HG03457 (cell line): ENCODE results near the gene CCL25.
A peak's percentile ranks its signal among the peaks of the same experiment; 100 is the strongest.

ENCODE experiments used
- ATAC-seq: cut with Tn5 transposase; IDR thresholded peaks from one replicate; pipeline ENCODE4 v1.9.1; 2021; ENCODE audit warnings: moderate number of reproducible peaks; ENCODE audit not compliant: unreplicated experiment

Gene CCL25

DNA sequence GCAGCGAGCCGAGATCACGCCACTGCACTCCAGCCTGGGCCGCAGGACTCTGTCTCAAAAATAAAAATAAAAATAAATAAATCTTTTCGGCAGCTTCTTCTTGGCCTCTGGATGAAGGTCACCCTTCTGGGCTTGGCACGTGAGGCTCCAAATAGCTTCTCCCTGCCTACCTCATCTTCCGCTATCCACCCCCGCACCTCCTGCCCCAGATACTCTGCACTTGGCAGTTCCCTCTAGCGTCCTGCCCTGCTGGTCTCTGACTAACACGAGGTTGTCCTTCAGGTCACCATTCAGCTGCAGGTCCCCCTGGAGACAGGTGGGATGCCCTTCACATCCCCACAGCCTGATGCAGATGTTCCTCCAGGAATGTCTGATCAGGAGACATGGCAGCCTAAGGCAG is 8.5 kb upstream of the CCL25 start:
- no peak for ATAC-seq

DNA sequence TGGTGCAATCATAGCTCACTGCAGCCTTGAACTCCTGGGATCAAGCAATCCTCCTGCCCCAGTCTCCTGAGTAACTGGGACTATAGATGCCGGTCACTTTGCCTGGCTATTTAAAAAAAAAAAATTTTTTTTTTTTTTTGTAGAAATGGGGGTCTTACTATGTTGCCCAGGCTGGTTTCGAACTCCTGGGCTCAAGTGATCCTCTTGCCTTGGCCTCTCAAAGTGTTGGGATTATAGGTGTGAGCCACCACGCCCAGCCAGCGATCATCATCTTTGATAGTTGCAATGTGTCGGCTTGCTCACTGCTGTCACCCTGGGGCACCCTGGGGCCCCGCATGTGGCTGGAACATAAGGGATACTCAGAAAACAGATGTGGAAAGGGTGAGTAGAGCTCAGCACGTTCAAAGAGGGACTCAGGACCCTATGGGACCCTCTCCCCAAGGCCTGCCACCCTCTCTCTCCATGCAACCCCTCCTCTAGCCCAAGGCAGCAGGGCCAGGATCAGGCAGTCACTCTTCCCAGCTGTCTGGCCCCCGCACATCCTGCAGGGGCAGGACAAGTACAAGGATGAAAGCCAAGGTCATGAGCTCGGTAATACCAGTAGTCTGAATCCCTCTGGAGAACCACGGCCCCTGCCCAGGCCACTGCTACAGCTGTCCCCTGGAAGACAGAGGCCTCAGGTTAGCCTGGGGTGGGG is 6.5 kb upstream of the CCL25 start:
- ATAC-seq: no peak

GRCh38 chr19:8046569-8047165 is 5.9 kb upstream of the CCL25 start:
- no peak for ATAC-seq

GRCh38 chr19:8050274-8051096 is 2.1 kb upstream of the CCL25 start:
- peak; percentile 77 for ATAC-seq

DNA sequence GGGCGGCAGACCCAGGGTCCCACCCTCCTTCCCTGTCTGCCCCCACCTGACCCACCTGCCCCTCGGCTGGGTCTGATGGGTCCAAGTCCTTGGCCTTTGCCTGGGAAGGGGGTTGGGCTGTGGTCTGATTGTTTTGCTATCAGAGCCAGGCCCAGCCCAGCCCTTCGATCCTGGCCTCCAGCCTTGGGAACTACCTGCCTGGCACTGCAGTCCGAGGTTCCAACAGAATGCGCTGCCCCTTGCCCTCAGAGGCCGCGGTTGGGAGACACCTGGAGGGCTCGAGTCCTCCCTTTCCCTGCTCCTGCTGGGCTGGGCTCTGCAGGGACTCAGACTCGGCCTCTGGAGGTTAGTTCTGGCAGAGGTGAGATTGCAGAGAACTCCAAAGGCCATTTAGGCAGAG is 1.6 kb downstream of the CCL25 start:
- no peak for ATAC-seq

GRCh38 chr19:8056533-8056932 is 4.0 kb downstream of the CCL25 start:
- no peak for ATAC-seq

DNA sequence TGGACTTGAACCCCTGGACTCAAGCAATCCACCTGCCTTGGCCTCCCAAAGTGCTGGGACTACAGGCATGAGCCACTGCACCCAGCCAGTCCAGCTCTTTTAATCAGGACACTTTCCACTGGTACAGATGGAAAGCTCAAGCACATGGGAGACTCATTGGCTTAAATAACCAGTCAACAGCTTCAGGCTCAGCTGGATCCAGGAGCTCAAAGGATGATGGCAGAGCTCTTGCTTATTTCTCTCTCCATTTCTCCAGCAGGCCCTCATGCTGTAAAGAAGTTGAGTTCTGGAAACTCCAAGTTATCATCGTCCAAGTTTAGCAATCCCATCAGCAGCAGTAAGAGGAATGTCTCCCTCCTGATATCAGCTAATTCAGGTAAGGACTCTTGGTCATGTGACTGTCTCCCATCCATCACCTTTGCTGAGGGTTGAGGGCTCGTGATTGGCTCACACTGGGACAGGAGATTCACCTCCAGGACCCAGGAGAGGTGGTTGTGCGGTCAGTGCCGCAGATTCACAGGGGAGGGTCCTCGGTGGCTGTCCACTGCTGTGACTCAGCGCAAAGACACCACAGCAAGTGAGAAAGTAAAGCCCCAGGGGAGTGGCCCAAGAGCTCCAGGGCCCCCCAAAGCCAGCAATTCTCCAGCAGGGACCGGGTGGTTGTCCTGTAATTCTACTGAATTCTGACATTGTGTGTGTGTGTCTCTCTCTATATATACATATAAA is 5.1 kb downstream of the CCL25 start:
- ATAC-seq: no peak

GRCh38 chr19:8064911-8065874 is 12.6 kb downstream of the CCL25 start:
- no peak for ATAC-seq

- no peak for ATAC-seq
These were observed 13.3 kb downstream of the CCL25 start for GRCh38 chr19:8065875-8066261.

DNA sequence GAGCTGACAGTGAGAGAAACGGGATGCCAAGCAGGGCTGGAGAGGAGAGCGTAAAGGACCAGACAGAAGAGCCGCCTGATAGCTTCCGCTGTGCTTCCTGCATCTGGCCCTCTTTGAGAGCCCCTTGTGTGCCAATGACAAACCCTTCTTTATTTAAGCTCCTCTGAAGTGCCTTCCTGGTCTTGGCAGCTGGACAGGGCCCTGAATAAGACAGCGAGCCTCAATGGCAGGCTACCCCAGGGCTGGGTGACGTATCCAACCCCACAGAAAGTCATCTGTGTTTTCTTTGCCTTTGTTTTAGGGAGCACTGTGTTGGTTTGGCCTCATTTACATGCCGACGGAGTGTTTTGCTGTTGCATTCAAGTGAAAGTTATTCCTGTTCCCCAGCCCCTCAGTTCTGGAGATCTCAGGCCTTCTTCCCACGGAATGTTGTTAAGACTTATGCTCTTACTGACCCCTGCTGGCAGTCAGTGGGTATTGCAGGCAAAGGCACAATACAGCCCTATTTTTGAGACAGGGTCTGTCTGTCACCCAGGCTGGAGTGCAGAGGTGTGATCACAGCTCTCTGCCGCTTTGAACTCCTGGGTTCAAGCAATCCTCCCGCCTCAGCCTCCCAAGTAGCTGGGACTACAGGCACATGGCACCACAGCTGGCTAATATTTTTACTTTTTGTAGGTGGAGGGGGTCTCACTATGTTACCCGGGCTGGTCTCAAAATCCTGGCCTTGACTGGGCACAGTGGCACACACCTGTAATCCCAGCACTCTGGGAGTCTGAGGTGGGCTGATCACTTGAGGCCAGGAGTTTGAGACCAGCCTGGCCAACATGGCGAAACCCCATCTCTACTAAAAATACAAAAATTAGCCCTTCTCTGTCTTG is 16.8 kb downstream of the CCL25 start:
- no peak for ATAC-seq

- ATAC-seq: no peak
These were observed 19.4 kb downstream of the CCL25 start for GRCh38 chr19:8071912-8072311.

DNA sequence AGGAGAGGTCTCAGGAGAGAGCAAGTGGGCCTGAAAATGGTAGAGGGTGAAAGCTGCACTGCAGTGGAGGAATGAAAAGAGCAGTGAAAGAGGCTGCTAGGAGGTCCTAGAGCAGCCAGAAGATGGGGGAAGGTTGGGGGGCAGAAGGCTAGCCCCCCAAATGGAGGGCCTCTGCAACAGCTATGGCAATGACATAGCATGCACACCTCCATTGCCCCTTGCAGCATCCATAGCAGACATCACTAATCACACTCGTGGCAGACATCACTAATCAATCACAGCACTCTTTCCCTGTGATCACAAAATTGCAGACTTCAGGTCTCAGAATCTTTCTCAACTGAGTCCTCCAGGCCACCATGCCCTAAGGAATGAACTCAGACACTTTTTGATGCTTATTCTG is 21.9 kb downstream of the CCL25 start:
- ATAC-seq: no peak

GRCh38 chr19:8075158-8076074 is 22.9 kb downstream of the CCL25 start:
- ATAC-seq: no peak

DNA sequence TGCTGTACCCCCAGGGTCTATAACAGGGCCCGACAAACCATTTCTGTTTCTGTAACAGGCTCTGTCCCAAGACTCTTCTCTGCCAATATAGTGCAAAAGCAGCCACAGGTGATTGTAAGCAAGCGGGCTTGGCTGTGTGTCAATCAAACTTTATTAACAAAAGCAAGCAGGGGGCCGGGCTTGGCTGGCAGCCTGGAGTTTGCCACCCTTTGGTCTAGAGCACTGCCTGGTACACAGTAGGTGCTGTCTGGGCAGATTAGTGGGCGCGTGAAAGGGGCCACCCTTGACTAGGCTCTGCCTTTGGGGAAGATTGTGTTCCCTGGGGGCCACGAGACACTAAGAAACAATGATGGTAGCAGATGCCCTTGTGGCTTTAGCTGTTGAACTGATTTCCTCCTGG is 27.4 kb downstream of the CCL25 start:
- ATAC-seq: no peak

DNA sequence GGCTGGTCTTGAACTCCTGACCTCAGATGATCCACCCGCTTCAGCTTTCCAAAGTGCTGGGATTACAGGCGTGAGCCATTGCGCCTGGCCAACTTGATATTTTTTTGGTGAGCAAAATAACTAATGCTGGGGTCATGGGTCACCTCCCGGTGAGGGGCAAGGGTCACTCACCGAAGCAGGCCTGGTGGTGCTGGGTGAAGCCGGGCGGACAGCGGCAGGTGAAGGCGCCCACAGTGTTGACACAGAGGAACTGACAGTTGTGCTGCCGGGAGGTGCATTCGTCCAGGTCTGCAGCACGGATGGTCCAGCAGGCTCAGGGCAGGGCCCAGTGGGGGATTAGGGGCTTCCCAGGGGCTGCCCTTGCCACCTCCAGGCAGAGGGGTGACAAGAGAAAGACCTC is 28.3 kb downstream of the CCL25 start:
- ATAC-seq: no peak

GRCh38 chr19:8081569-8082550 is 29.3 kb downstream of the CCL25 start:
- no peak for ATAC-seq

DNA sequence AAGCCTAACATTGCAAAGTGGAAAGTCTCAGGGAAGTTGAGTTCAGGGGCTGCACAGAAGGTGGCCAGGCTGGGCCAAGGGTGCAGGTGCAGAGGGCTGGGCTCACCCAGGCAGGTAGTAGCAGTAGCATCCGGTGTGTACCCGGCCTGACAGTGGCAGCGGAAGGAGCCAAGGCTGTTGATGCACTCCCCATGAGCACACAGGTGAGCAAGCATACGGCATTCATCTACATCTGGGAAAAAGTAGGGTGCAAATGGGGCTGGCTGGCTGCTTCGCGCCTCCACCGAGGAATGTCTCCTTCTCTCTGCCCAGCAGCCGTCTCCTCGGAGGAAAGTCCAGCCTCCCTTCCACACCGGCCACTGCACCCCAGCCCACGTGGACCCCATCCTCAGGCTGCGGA is 30.6 kb downstream of the CCL25 start:
- no peak for ATAC-seq
